Stimulated activated CD8-positive, alpha-beta memory T cell treated with anti-CD3 and anti-CD28 coated beads, Interleukin-4, amount 100 ng/mL, for 24 hours (primary cell): ENCODE data around the gene P2RX5.

Experiments
- DNase-seq: peaks from one replicate; pipeline ENCODE4 v3.0.0-alpha.2; 2020; ENCODE audit warnings: low read depth

Gene P2RX5

DNA sequence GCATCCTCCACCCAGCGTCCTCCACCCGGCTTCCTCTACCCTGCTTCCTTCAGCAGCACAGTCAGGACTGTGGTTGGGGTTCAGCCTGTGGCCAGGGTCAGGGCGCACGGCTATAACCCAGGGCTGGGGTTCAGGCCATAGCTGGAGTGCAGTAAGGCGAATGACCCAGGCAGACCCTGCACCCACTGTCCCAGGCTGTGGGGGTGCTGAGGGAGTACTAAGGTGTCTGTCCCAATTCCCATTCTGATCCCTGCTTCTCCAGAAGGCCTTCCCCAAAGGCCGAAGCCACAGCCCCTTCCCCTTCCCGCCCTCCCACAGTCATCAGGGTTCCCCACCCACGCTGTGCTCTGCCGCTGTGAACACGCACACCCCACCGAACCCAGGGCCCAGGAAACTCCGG lies 14.9 kb downstream of the P2RX5 start:
- DNase-seq = no peak

DNA sequence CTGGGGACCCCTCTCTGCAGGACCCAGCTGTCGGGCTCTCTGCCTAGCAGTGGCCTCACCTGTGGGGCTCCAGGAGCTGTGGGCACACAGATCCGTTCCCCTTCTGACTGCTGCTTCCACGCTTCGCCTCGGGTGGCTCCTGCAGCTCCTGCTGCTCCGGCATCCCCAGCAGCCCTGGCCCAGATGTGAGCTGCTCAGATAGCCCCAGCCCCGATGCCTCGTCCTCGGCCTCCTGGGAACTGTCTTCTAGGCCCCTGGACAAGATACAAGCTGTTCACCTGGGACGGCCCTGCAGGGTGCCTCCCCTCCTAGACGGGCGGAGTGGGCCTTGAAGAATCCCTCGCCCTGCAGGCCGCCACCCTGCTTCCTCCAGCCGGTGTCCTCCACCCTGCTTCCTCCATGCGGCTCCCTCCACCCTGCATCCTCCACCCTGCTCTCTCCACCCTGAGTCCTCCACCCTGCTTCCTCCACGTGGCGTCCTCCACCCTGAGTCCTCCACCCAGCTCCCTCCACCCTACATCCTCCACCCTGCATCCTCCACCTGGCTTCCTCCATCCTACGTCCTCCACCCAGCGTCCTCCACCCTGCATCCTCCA lies 16.3 kb downstream of the P2RX5 start:
- DNase-seq = no peak

DNA sequence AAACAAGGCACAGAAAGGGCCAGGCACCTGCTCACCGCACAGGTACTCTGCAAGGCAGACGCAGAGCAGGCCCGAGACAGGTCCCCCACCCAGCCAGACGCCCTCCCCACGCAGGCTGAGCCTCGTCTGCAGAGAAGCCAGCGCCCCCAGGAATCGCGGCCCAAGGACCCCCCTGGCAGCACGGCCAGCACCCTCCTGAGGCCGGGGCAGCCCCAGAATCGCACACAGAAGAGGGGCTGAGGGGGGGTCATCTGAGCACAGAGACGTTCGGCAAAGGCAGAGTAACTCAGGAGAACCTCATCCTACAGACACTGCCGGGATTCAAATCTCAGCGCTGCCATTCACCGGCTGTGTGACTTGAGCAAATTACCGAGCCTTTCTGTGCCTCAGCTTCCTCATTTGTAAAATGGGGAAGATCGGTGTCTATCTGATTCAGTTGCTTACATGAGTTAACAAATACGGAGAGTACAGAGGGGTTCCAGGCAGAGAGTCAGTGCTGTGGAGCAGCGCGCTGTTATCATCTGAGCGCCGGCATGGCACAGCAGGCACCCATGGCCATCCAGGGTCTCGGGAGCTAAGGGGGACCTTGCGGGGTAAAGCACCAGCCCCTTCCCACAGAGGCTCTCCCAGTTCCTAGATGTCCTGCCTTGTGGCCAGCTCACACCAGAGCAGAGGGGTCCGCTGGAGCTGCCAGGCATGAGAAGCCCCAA lies 17.0 kb downstream of the P2RX5 start:
- DNase-seq = no peak

DNA sequence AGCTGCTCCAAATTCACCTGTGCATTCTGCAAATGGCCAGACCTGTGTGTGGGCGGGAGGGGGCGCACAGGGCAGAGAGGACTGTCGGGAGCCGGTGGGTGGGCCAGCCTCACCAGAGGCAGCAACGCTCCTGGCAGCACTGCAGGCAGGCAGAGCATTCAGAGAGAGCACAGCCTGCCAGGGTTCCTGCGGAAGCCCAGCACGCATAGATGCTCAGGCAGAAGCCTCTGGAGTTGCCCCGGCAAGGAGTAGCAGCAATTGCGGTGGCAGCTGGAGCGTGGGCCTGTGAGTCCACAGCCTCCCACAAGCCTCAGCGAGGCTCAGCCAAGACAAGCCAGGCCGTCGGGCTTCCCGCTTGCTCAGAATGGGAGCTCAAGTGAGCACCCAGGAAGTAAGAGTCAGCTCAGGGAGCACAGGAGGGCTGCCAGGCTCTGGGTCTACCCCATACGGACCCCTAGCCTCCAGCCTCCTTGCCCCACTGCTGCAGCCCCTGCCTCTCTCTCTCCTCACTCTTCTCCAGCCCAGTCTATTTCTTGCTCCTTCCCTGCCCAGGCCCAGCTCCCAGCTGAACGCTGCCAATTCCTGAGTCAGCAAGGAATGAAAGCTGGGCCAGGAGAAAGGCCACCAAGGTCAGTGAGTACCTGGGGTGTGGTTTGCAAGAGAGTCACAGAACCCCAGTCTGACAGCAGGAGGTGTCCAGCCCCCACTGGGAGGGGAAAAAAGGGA lies 17.7 kb downstream of the P2RX5 start:
- DNase-seq = no peak

DNA sequence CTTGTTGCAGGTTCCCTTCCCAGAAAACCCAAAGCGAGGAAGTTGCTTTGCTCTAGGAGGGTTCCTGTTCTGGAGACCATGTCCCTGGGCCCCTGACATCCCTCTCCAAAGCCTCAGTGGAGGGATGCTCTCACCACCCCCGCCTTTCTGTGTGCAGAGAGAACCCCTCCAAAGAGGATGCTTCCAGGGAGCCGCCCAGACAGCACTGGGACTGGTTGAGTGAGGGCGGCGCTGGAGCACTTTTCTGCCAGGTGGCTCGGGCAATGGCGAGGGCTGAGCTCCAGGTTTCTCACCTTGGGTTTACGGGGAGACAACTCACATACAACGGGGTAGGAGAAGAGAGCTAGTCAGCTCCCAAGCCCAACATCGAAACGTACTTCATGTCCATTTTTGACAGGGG lies 20.1 kb downstream of the P2RX5 start:
- DNase-seq = no peak

DNA sequence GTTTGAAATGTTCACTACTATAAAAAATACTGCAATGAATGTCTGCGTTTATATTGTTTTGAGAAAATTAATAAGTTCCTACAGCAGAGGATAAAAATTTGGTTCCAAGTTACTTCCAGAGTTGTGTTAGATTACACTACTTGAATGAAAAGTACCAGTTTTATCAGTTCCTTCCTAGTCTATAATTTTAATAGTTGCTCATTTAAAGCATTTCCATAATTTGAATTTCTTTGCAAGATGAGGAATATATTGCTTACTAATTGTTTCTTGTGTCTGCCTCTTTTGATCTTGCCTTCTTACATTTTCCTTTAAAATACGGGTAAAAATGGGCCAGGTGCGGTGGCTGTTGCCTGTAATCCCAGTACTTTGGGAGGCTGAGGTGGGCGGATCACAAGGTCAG lies 23.4 kb downstream of the P2RX5 start:
- no peak for DNase-seq

DNA sequence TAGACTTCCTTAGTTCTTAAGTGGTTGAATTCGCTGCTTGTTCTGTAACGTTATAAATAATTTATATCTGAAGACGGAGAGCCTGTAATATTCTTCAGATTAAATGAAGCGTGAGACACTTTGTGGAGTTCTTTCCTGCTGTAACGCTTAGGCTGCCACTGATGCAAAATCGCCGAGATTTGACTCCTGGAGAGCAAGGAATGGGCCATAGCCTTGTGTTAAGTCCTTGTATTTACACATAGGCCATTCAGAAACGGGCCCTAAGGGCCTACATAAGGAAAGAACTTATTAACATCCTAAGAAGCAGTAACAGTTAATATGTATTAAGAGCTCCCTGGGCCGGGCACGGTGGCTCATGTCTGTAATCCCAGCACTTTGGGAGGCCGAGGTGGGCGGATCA lies 26.4 kb downstream of the P2RX5 start:
- no peak for DNase-seq

DNA sequence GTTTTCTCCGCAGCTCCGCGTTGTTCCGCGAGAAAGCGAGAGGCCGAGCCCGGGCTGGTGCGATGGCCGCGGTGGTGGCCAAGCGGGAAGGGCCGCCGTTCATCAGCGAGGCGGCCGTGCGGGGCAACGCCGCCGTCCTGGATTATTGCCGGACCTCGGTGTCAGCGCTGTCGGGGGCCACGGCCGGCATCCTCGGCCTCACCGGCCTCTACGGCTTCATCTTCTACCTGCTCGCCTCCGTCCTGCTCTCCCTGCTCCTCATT lies 26.9 kb downstream of the P2RX5 start:
- no peak for DNase-seq

DNA sequence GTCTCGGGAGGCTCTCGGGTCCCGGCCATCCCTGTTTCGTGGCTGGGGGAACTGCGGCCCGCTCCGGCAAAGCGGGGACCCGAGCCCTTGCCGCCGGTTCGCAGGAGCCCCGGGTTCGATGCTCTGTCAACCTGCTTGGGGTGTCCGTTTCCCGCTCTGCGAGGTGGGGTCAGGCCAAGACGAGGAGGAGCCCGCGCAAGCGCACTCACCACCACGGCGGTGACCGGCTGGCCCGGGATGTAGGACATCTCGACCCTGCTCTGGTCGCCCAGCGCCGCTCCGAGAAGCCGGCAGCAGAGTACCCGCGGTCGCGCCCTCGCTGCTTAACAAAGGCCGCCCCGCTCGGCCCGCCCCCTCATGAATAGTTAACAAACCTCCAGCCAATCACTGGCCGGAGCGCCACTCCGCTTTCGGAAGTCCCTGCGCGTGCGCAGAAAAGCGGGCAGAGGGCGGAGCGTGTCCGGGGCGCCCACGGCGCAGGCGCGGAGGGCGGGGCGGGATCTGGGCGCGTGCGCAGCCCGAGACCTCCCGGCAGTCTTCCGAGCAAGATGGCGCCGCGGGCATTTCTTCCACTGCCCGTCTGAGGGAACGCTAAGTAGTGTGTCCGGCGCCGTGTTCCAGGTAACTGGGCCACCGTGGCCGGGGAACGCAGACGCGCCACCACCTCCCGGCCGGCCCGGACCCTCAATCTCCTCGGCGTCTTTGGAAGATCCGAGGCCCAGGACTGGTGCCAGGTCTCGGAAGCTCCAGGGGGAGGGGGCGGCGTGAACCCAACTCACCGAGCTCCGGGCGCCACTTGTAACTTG lies 27.5 kb downstream of the P2RX5 start, which contains the start of the genes EMC6 and TAX1BP3:
Gene EMC6, plus strand, starts transcription at position 534 of the 806 bp plus-strand sequence. CDS start 335 bp downstream, outside the sequence.
Gene TAX1BP3, minus strand, starts transcription at position 300 of the 806 bp plus-strand sequence. Its CDS starts 52 bp downstream, at position 248.
- peak; percentile 98 for DNase-seq

DNA sequence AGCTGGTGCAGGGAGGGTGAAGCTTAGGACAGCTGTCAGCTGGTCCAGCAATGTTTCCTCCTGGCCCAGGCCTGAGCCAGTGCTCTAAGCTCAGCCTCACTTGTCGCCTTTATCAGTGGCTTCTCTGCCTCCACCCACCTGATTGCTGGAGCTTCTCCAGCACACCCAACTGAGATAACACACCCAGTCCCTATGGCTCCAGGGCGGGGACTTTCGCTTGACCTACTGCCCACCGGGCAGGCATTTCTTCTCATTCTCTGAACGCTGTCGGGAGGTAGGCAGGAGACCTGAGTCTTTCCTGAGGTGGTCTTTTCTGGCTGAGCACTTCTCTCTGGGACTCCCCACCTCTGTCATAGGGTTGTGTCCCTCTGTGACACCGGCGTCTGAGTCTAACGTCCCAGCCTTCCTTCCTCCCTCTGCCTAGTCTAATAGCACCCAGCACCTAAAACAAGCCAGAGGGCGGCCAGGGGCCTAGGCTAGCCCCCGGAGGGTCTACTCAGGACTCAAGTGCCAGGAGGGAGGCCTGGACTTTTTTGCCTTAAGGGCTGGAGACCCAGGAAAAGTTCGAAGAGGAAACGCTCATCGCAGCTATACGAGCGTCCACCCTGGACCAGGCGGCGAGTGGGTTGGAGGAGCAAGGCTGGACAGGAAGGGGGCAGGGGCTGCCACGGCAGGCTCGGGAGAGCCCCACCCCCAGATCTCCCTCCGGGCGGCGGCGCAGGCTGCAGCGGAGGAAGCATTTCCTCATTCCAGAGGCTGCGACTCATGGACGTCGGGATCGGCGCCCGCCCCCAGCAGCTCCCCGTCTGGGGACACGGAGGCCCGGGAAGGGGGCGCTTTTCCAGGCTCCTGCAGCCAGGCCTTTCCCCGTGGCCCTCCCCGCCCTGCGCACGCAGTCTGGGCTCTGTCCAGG lies 28.3 kb downstream of the P2RX5 start:
- DNase-seq = no peak

DNA sequence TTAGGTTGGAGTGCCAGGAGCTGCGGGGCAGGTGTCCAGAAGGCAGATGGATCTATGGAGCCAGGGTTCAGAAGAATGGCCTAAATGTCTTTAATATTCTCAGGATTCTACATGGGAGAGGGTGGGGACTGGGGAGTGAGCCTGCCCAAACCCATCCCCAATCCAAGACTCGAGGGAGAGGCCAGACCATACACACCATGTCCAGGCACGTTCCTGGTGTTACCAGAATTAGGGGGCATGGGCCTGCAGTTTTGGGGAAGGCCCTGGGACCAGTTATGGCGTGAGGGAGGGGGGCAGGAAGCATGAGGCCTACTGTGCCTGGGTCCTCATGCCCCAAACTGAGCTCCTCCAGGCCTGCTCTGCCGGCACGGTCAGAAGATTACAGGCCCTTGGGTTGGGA lies 29.4 kb downstream of the P2RX5 start:
- no peak for DNase-seq

DNA sequence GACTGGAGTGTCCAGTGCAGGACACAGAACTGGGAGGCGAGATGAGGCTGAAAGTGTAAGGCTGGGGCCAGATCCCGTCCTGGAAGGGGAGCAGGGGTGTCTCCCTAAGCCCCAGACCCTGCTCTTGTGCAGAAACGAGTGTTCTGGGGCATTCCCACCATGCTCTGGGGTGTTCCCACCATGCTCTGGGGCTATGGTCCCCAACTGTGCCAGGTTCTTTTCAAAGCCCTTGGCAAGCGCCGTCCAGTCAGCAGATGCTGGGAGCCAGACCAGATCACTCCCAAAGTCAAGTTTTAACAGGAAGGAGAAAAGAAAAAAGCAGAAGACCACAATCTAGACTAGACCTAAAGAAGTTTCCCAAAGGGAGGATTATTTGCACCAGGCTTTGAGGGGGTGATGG lies 30.1 kb downstream of the P2RX5 start:
- DNase-seq = no peak

DNA sequence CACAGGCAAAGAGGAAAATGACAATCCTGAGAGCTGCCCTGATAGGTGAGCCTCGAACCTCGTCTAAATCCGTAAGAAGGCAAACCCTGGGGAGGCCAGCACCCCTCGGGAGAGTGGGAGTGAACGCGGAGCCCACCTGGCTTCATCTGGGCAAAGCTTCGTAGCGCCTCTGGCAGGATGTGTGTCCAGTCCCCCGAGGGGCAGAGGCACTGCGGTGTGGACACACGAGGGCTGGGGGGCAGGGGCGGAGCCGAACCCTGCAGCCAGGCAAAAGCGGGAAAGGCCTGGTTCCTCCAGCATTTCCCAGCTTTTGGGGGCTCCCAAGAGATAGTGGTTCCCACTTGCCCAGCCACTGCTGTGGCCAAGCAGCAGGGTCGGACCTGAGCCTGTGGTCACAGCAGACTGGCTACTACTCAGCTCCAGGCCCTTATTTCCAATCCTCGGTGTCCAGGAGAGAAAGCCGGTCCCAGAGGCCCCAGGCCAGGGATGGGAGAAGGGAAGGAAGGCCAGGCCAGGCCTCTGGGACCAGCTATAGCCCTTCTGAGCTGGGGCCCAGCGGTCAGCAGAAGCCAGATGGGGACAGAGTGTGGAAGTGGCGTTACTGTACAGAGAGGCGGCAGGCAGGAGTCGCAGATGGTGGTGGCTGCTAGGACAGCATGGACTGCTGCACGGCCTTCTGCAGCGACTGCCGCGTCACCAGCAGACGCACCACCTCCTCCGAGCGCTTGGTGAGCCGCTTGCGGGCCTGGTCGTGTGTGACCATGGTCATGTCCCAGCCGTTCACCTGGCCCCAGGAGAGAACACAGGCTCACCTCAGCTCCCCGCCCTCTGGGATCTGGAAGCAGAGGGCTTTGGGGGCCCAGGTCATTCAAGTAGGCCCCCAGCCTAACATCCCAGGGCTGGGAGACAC lies 32.6 kb downstream of the P2RX5 start:
- no peak for DNase-seq

DNA sequence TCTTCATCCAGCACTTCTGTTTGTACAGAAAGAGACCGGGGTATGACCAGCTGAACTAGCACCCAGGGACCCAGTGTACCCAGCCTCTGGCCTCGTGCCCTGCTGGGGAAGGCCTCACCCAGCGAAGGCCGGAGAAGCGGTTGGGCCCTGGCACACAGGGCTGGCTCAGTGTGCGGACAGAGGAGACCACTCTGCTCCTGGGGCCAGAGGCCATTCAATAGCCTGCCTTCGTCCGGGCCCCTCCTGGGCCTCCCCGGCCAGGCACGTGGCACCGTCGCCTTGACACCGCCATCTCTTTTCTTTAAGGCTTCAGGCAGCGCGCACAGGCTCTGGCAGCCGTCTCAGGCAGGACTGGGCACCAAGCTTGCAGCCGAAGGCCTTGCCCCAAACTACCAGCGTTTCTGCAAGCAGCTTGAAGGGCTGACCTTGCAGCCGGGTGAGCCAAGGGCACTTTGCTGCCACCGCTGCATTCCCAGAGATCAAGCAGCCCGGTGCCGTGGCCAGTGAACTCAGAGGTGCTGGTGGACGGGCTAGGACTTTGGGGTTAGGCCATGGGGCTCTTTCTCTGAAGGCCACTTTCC lies 35.6 kb downstream of the P2RX5 start:
- DNase-seq = no peak

DNA sequence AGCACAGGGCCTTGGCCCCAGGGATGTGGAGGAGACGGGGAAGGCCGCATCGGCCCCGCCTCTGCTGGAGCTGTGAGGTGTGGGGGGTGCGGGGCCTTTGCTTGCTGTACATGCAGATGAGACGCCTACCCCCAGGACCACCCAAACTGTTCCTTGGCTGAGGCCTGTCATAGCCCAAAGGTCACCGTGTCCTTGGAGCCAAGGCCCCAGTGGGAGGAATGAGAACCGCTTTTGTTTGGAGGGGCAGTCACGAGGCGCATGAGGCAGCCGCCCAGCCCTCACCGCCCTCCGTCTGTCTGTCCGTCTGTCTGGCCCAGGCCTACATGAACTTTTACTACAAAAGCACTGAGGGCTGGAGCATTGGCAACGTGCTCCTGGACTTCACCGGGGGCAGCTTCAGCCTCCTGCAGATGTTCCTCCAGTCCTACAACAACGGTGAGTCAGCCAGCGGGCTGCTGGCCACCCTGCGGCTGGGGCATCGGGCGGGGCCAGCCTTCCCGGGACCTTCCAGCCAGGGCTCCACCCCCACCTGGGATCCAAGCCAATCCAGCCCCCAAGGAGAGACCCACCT lies 36.3 kb downstream of the P2RX5 start:
- DNase-seq = no peak

DNA sequence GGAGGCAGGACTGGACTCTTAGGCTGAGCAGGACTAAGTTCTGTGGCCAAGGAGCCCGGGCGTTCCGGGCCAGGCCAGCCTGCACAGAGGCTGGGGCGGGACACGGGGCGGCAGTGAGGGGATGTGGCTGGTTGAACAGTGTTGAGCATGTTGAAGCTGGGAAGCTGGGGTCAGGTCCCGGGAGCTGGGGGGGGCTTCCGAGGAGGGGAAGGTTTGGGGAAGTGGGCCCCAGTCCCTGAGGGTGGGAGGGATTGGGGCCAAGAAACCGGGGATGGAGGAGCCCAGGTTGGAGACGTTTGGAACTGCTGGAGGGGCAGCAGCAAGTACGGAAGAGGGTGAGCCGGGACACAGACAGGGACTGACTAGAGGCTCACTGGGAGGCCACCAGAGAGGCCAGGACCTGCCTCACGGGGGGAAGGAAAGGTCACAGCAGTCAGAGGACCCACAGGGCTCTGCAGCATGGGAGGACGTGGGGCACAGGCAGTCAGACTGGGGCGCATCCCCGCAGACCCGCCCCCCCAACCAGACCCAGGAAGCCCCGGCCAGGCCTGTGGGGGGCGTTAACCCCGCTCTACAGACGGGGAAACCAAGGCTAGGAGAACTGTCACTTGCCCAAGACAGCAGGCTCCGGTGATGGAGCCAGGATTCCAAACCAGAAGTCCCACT lies 37.0 kb downstream of the P2RX5 start:
- DNase-seq = no peak

DNA sequence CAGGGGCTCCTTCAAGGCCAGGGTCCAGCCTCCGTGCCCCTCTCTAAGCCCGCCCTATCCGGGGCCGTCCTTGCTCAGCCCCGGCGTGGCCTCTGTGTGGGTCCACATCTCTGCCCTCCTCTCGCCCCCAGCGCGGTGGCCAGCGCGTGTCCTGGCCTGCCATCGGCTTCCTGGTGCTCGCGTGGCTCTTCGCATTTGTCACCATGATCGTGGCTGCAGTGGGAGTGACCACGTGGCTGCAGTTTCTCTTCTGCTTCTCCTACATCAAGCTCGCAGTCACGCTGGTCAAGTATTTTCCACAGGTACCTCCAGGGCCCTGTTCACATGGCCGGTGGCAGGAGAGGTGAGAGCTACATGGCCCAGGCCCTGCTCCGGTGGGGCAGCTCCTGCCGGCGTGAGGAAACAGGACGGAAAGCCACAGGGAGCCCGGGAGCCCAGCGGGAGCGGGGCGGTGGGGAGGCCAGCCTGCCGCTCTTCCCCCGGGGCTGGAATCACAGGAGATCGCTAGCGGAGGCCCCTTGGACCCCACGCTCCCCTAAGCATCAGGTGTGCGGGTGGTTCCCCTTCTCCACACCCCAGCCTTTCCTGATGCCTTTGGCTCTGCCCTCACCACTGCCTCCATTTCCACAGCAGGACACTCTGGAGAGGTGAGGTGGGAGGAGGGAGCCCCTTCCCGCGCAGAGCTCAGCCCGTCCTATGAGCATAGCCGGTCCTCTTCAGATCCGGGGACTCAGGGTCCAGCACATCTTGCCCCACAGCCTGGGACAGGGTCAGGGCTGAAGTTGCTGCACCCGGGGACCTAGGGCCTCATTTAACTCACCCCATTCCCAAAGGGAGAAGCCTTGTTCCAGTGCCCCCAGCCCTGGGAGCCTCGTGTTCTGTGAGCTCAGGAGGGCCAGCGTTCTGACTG lies 37.8 kb downstream of the P2RX5 start:
- DNase-seq = no peak

DNA sequence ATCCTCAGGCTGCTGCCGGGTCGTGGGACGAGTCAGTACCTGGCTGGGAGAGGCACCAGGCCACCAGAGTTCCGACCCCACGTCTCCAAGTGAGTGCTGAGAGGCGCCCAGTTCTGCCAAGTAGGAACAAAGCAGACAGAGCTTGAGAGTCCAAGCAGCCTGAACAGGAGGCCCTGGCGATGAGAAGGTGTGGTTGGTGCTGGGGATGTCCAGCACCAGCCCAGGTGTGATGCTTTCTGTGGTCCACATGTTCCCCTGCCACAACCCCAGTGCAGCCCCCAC lies 38.4 kb downstream of the P2RX5 start:
- no peak for DNase-seq
